ENCODE data around the gene WDR88.

GRCh38 chr19:33212436-33213172 is 80.7 kb downstream of the WDR88 start:
- TF ChIP-seq EP300 (IDR thresholded peaks at IDR 0.05; ENCODE audit: borderline replicate concordance in 1 of 2, control insufficient read depth in 1 of 2, low read depth in 2 of 2, low read length in 2 of 2) = no peak
- no peak for TF ChIP-seq RBBP5 (conservative IDR thresholded peaks at IDR 0.05)
- TF ChIP-seq YY1 (IDR thresholded peaks at IDR 0.05; ENCODE audit: low read depth, low read length) = no peak
- TF ChIP-seq REST (IDR thresholded peaks at IDR 0.05; ENCODE audit: low read depth, low read length) = no peak
- TF ChIP-seq E2F4 (IDR thresholded peaks at IDR 0.05; ENCODE audit: low read depth, low read length) = no peak
- TF ChIP-seq CEBPZ (IDR thresholded peaks at IDR 0.05; ENCODE audit: low read depth, low read length) = no peak

Measured in GM12878 (cell line).